ENCODE results near the gene MYOCD.

Gene MYOCD

GRCh38 chr17:12745486-12745885, 79.8 kb downstream of the MYOCD start:
- no peak for TF ChIP-seq CTCF (conservative IDR thresholded peaks at IDR 0.05; ENCODE audit: control insufficient read depth, insufficient read depth, low read depth, low read length)
- H3K4me3 ChIP-seq (ENCODE audit: control insufficient read depth, low read depth, low read length), result no peak overlapping the region
- DNase-seq (ENCODE audit: low read depth), result no peak

- H3K4me3 ChIP-seq (ENCODE audit: control insufficient read depth, low read depth, low read length), result no peak overlapping the region
- DNase-seq (ENCODE audit: low read depth), result peak; percentile 84
- TF ChIP-seq CTCF (conservative IDR thresholded peaks at IDR 0.05; ENCODE audit: control insufficient read depth, insufficient read depth, low read depth, low read length), result no peak
These were observed 91.1 kb downstream of the MYOCD start for GRCh38 chr17:12756786-12757185.

- H3K4me3 ChIP-seq (ENCODE audit: control insufficient read depth, low read depth, low read length), result no peak overlapping the region
- DNase-seq (ENCODE audit: low read depth), result no peak
- TF ChIP-seq CTCF (conservative IDR thresholded peaks at IDR 0.05; ENCODE audit: control insufficient read depth, insufficient read depth, low read depth, low read length), result no peak
These were observed 93.4 kb downstream of the MYOCD start for GRCh38 chr17:12759090-12759489.

DNA sequence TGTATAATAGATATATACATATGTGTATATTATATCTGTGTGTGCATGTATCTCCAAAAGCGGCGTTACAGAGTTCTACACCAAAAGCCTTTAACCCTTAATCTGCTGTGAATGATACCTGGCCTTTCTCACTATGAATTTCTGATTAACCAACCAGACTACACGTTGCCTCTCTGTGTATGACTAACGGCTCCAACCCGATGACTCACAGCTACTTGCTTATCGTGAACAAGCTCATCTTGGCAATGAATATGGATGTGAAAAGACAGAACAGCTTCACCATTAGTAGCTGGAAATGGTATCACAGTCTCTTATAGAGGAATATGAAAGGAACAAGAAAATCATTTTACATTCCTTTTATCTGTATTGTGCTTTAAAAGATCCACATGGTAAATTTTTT, 99.9 kb downstream of the MYOCD start:
- peak; percentile 93 for DNase-seq (ENCODE audit: low read depth)
- H3K4me3 ChIP-seq (ENCODE audit: control insufficient read depth, low read depth, low read length), result no peak overlapping the region
- TF ChIP-seq CTCF (conservative IDR thresholded peaks at IDR 0.05; ENCODE audit: control insufficient read depth, insufficient read depth, low read depth, low read length), result no peak

GRCh38 chr17:12768255-12768654, 102.6 kb downstream of the MYOCD start:
- no peak for TF ChIP-seq CTCF (conservative IDR thresholded peaks at IDR 0.05; ENCODE audit: control insufficient read depth, insufficient read depth, low read depth, low read length)
- H3K4me3 ChIP-seq (ENCODE audit: control insufficient read depth, low read depth, low read length), result no peak overlapping the region
- peak; percentile 40 for DNase-seq (ENCODE audit: low read depth)

- no peak for TF ChIP-seq CTCF (conservative IDR thresholded peaks at IDR 0.05; ENCODE audit: control insufficient read depth, insufficient read depth, low read depth, low read length)
- no peak overlapping the region for H3K4me3 ChIP-seq (ENCODE audit: control insufficient read depth, low read depth, low read length)
- DNase-seq (ENCODE audit: low read depth), result peak; percentile 16
These were observed 104.3 kb downstream of the MYOCD start for GRCh38 chr17:12769981-12770380.

- DNase-seq (ENCODE audit: low read depth), result no peak
- TF ChIP-seq CTCF (conservative IDR thresholded peaks at IDR 0.05; ENCODE audit: control insufficient read depth, insufficient read depth, low read depth, low read length), result no peak
- H3K4me3 ChIP-seq (ENCODE audit: control insufficient read depth, low read depth, low read length), result no peak overlapping the region
These were observed 107.5 kb downstream of the MYOCD start for GRCh38 chr17:12773153-12773552.

All from fibroblast of mammary gland (primary cell).